K562 (cell line): ENCODE data around the gene GVQW3. TPM values are rescaled to one million over a fixed set of nuclear protein-coding genes. Genes with fewer than 3 reads are reported as not detected.
A peak's percentile ranks its signal among the peaks of the same experiment; 100 is the strongest.

Experiments
- CHD7 ChIP-seq: fragments of 200-600 bp; sonication (generic); IDR thresholded peaks from one replicate; pipeline ENCODE4 v1.6.1; 2012; ENCODE audit warnings: mild to moderate bottlenecking, low read depth, low read length, inconsistent platforms
- KDM1A ChIP-seq, 2 experiments: fragments of 450-650 bp; IDR thresholded peaks; 2 replicates each; pipeline ENCODE4 v1.6.1; 2016; ENCODE audit warnings: mild to moderate bottlenecking in 2 of 2
- KLF6 ChIP-seq: fragments of 250-450 bp; sonication (Bioruptor Pico); IDR thresholded peaks from 2 replicates; pipeline ENCODE4 v1.4.0; 2020; ENCODE audit warnings: mild to moderate bottlenecking, moderate library complexity, borderline replicate concordance
- PKNOX1 ChIP-seq: fragments of 450-650 bp; IDR thresholded peaks from 2 replicates; pipeline ENCODE4 v1.6.1; 2016
- RBBP5 ChIP-seq: fragments of 200-600 bp; sonication (generic); IDR thresholded peaks from 2 replicates; pipeline ENCODE4 v1.6.1; 2012; ENCODE audit warnings: borderline replicate concordance, mild to moderate bottlenecking, low read length, control low read depth, inconsistent platforms; ENCODE audit not compliant: insufficient read depth, poor library complexity, severe bottlenecking
- RBFOX2 ChIP-seq: fragments of 200-400 bp; formaldehyde crosslinking; IDR thresholded peaks from 2 replicates; pipeline ENCODE4 v1.6.1; 2017; ENCODE audit warnings: low read depth, mild to moderate bottlenecking, low read length, moderate library complexity
- SIN3B ChIP-seq: fragments of 450-650 bp; IDR thresholded peaks from 2 replicates; pipeline ENCODE4 v1.6.1; 2017; ENCODE audit warnings: low read depth, mild to moderate bottlenecking, moderate library complexity
- TAF1 ChIP-seq: IDR thresholded peaks from 2 replicates; pipeline ENCODE4 v1.6.1; 2011; ENCODE audit warnings: mild to moderate bottlenecking, low read length, moderate library complexity; ENCODE audit not compliant: insufficient read depth, control insufficient read depth, severe bottlenecking; ENCODE audit errors: extremely low read depth
- ZNF592 ChIP-seq: fragments of 450-650 bp; IDR thresholded peaks from 2 replicates; pipeline ENCODE4 v1.6.1; 2017; ENCODE audit warnings: antibody characterized with exemption, mild to moderate bottlenecking
- polyA plus RNA-seq, 8 experiments: library from polyadenylated mRNA; depleted of rRNA in 4 of 8; stranded (reverse) in 5 of 8; unstranded in 3 of 8; fragments of >200 nt; fragmentation: Nextera tagmentation in 2 of 8; fragmentation: Illumina TruSeq in 1 of 8; extraction: Ambion mirVana in 2 of 8; extraction: Trizol in 1 of 8; gene quantifications; 2 replicates each; pipeline versions ENCODE4 v1.2.1 to v1.2.3, GENCODE V29; 2011 to 2014; ENCODE audit warnings: inconsistent platforms in 1 of 8, missing spikeins in 1 of 8
- total RNA-seq, 7 experiments: library from RNA; depleted of rRNA in 6 of 7; stranded (reverse); fragments of >200 nt in 6 of 7; fragmentation: Illumina TruSeq in 2 of 7; extraction: Trizol in 2 of 7; gene quantifications; 2 replicates each; pipeline versions ENCODE4 v1.2.1 to v1.2.3, GENCODE V29; 2011 to 2021; ENCODE audit warnings: low replicate concordance in 1 of 7

Gene GVQW3
- total and polyA plus RNA-seq, 9 of the 15 experiments (the other 6 are each of a cell fraction or from before 2014, with no cell fraction given), result 0.66 to 5.7 (median 2.1) TPM

GRCh38 chr11:76380159-76380976 lies 755 bp upstream of the GVQW3 start (continued):
- TF ChIP-seq CHD7, result no peak
- TF ChIP-seq RBFOX2, result peak; percentile 61
- no peak for TF ChIP-seq KLF6 (CRISPR knock-in tag)
- peak; percentile 80 for TF ChIP-seq RBBP5
- TF ChIP-seq SIN3B, result 0 out of 2 replicates have a peak, but pooled peaks have one; percentile 27
- TF ChIP-seq ZNF592, result peak; percentile 70; the same call in 1 of the 2 replicates
- peak; percentile 28; the same call in 1 of the 2 replicates for TF ChIP-seq PKNOX1
- peak; percentile 42 for TF ChIP-seq TAF1
- peak; percentile 17 to 37; a peak in 2 of 4 replicates for TF ChIP-seq KDM1A (IDR thresholded peaks at IDR 0.05)
